Activated effector memory CD4-positive, alpha-beta T cell treated with Interleukin-2 at 50 U/mL for 16 hours (primary cell): Measurements from ENCODE around the gene TNS4.

Experiments
- DNase-seq: peaks from one replicate; pipeline ENCODE4 v3.0.0-alpha.2; 2020

The TNS4 gene

DNA sequence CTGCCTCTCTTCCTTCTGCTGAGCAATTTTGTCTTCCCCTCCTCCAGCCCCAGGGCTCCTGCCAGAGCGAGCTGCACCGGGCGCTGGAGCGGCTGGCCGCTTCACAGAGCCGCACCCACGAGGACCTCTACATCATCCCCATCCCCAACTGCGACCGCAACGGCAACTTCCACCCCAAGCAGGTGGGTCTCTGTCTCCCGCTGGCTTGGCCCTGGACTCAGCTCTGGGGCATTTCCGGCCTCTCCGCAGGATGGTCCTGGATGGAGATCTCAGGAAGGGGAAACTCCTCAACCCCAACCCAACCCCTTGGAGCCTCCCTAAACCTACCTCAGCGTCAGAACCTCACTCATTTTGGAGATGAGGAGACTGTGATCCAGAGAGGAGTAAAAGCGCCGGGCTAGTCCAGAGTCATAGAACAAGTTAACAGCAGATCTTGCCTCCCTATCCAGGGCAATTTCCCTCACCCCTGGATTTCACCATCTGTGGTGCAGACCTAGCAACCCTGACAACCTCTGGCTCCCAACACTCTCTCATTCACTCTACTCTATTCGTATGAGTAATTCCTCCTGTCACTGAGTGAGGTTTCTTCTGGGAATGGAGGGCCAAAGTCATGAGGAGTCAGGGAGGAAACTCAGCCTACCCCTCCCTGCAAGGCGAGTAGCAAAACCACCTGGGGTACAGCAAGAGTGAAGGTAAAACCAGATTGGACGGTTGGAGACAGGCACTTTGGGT, 47.4 kb downstream of the TNS4 start:
- DNase-seq, result no peak

DNA sequence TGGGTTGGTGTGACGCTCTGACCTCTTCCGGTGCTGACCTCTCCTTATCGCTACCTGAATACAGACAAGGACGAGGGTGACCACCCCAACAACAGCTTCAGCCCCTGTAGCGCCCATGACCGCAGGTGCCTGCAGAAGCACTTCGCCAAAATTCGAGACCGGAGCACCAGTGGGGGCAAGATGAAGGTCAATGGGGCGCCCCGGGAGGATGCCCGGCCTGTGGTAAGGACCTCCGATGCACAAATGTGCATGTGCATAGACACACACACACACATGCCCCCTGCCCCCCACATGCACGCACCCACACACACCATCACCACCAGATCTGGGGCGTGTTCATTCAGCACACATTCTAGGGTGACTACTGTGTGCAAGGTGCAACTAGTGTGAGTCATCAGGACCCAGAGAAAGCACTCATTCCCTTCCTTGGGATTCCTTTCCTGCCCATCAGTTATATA, 48.5 kb downstream of the TNS4 start:
- DNase-seq, result no peak

DNA sequence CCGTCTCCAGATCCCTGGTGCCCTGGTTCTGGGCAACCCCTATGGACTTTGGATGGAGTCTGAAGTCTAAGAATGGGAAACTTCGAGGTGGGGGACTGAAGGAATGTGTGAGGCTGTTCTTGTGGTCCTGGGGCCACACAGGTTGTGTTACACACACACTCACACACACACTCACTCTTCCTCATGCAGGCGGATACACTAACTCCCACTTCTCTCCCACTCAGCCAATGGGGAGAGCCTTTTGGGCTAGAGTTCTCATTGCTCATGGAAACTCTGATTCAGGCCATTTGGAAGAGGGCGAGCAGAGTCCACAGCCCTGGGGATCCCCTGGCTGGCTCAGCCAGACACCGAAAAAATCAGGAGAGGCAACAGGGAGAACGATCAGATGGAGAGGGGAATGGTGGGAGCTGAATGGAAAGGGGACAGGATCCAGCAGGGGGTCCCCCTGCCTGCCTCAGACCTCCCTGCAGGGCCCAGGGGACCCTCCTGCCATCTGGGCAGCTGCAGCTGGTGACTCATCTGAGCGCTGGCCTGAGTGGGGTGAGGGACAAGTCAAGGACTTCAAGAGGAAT, 49.1 kb downstream of the TNS4 start:
- no peak for DNase-seq

DNA sequence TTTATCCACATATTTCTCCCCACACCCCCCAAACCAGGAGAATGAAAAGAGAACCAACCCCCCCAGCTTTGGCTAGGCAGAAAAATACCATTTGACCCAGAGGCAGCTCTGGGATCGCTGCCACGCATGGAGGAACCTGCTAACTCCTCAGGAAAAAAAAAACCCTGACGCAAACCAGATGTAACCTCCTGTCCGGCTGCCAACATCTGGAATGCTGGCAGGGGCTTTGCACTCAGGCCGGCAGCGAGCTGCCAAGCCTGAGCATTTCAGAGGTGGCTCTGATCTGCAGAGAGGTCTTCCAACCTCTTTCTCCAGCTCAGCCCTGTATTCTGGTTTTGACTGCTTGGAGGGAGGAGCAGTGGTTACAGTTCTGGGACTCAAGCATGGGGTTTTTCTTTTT, 50.0 kb downstream of the TNS4 start:
- DNase-seq, result no peak

DNA sequence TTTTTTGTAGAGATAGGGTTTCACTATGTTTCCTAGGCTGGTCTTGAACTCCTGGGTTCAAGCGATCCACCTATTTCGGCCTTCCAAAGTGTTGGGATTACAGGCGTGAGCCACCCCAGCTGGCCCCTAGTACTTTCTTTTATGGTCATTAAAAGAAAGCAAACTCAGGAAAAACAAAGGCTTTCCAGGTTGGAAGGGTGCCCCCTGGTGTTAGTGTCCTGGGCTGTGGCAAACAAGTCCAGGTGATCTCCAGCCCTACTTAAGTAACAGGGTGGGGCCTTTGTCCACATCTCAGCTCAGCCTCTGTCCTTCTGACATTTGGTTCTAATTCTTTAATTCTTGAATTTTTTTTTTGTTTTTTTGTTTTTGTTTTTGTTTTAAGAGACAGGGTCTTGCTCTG, 51.2 kb downstream of the TNS4 start:
- DNase-seq, result no peak

DNA sequence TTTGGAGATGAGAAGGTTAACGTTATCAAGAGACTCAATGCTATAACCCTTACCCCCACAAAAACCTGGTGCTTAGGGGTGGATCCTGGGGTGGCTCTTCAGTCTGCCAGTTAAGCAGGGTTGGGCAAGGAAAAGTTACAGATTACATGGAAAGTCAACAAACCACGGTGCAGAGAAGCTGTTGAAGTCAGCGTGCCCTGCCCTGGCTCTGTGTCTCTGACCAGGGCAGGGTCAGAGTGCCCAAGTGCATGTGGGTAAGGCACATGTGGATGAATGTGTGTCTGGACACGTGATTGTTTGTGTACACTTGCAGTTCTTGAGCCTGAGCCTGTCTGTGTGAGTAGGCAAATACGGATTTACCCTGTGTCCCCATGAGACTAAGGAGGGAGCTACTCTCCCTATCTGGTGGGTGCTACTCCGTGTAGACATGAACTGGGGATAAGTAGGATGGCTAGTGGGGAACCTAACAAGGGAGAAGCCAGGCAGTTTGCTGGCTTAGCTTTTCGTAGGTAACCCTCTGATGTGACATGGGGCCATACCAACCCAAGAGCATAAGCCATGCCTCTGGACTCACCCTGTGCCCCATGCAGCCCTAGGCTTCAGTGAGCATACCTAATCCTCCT, 52.7 kb downstream of the TNS4 start:
- no peak for DNase-seq

DNA sequence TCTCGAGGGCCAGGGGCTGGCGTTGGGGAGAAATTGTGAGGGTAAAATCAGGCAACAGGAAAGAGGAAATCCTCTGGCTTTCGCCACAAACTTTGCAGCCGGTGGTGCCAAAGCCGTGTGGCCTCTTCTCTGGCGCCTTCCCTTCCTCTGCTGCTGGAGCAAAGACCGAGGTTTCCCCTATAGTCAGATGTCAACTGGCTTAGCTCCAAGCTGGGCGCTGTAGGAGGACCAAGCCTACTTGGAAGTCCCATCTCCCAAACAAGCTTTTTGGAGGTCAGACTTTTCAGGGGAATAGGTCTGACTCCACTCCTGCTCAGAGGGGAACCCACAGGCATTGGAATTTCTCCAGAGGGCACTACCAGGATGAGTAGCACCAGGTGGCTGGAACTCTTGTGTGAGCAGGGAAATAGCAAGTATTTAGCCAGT, 53.2 kb downstream of the TNS4 start:
- DNase-seq, result no peak

DNA sequence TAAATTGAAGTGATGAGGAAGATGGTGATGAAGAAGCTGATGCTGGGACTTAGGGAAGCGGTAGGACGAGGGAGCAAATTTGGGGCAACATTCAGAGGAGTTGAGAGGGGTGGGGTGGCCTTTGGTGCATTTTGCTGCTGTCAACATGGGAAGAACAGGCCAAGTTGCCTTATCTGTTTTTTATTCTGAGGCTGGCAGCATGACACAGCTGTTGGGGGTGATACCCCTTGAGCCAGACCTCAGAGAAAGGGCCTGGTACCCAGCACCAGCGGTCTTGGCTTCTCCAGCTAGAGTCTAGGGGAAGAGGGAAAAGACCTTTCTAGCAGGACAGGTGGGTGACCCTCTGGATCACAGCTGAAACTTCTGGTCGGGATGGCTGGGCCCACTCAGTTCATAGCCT, 53.6 kb downstream of the TNS4 start:
- DNase-seq, result no peak

DNA sequence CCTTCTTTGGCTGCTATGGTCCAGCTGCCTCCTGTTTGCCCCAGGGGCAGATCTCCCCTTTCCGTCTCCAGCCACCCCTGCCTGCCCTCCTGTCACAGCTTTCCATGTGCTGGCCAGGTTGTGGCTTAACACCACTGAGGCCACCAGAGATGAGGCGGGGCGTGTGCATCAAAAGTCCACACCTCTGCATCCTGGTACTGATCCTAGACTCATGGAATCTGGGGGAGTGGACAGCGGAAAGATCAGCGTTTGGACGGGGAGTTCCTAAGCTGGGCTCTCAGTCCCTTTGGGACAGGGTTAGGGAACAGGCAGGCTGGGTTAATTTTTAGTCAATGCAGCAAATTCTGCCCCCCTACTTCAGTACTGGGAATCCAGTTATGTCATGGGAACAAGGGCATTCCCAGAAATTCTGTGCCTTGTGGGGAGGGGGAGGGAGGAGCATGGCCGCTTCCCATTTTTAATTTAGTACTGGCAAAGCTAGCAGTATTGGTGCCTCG, 54.2 kb downstream of the TNS4 start:
- DNase-seq, result no peak

DNA sequence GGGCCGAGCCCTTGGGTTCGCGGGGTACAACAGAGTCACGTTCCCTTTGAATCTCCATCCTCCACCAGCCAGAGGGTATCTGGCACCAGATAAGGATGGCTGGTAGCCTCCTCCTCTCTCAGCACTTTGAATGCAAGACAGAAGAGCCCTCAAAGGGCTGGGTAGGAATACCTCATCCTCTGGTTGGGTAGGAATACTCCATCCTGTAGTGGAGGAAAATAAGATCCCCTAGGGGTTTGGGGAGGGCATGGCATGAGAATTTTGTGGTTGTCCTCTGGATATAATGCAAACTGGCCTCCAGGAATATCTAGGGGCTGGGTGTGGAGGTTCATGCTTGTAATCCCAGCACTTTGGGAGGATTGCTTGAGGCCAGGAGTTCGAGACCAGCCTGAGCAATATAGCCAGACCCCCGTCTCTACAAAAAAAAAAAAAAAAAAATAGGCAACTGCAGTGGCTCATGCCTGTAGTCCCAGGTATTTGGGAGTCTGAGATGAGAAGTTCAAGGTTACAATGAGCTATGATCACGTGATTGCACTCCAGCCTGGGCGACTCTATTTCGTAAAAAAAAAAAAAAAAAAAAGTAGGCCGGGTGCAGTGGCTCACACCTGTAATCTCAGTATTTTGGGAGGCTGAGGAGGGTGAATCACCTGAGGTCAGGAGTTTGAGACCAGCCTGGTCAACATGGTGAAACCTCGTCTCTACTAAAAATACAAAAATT, 55.5 kb downstream of the TNS4 start:
- no peak for DNase-seq

DNA sequence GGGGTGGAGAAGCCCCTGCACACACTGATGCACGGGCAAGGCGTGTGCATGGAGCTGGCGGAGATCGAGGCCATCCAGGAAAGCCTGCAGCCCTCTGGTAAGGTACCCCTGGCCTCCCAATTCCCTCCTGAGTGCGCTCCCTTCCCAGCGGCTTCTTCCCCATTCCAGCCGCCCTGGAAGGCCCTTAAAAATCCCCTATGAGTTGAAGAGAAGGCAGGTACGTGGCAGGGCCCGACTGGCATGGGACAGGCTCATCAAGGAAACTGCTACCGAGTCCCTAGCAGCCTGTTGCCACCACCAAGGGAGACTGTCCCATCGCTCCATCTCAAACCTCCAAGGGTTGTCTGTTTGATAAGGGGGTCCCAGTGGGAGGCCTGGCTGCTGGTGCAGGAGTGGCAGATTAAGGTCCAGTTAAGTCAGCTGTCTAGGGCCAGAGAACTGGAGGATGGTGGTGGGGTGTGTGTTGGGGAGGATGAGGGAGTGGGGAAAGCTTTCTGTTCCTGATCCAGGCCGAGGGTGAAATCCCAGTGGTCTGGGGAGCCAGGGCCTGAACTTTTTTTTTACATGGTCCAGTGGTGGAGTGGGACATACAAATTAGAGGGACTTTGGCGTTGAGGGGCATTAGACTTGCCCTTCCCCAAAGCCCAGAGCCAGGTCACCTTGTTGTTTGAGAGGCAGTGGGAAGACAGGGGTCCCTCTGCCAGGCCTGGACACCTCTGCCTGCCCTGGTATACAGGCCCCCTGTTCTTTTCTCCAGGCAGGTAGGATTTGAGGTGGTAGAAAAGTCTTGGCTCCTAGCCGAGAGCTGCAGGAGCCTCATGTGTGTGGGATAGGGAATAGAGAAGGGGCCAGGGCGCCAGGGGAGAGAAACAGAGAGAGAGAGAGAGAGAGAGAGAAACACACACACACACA, 57.2 kb downstream of the TNS4 start:
- no peak for DNase-seq

DNA sequence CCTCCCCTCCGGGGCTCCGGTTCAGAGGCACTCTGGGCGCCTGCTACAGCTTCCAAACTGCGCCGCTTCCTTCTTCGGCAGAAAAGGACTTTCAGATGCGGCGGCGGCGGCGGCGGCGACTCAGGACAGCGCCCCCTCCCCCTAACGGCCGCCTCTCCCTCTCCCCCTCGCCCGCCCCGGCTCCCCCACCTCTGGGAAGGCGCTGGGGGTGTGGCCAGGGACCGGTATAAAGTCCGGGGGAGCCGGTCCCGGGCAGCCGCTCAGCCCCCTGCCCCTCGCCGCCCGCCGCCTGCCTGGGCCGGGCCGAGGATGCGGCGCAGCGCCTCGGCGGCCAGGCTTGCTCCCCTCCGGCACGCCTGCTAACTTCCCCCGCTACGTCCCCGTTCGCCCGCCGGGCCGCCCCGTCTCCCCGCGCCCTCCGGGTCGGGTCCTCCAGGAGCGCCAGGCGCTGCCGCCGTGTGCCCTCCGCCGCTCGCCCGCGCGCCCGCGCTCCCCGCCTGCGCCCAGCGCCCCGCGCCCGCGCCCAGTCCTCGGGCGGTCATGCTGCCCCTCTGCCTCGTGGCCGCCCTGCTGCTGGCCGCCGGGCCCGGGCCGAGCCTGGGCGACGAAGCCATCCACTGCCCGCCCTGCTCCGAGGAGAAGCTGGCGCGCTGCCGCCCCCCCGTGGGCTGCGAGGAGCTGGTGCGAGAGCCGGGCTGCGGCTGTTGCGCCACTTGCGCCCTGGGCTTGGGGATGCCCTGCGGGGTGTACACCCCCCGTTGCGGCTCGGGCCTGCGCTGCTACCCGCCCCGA, 58.0 kb downstream of the TNS4 start, which contains the start of gene IGFBP4:
Gene IGFBP4, plus strand, starts transcription at position 255 of the 792 bp plus-strand sequence. Its CDS starts 286 bp downstream, at position 541.
- peak; percentile 60 for DNase-seq

DNA sequence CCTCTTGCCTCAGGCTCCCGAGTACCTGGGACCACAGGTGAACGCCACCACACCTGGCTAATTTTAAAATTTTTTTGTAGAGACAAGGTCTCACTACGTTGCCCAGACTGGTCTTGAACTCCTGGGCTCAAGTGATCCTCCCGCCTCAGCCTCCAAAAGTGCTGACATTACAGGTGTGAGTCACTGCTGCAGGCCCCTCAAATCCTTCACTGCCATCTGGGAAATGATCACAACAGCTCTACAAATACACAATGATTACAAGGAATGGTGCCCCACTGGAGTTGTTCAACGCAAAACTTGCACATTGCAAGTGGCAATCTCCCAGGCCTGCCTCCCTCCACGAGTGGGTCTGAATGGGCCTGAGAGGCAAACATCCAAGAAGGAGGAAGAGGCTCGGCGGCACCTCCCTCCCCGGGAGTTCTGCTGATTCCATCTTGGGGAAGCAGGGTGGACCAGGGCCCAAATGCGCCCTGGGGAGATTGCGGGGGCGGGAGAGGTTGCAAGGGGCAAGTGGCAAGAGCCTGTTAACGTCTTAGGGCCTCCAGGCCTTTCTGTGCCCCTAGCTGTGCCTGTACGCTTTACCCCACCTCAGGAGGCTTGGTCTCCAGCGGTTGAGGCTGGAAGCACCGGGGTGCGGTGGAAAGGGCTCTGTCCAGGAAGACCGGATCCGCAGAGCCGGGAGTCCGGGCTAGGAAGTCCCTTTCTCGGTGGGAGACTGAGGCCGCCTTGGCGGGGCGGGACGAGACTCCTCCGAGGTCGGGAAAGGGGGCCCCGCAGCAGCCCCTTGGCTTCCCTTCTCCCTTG, 58.8 kb downstream of the TNS4 start:
- DNase-seq, result no peak

DNA sequence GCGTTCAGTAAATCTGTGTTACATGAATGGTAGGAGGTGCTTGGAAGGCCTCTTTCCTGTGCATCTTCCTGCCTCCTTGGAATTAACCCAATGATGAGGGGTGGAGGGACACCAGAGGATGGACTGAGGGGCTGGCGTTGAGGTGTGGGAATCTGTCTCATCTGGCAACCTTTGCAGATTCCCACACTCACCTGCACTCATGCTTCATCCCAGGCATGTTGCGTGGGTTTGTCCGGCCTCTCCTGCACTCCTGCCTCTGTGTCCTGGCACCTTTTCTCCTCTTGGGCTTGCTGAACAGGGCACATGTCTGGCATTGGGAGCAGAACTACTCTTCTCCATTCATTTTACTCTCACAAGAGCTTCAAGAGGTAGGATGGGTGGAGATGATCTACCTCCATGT, 61.3 kb downstream of the TNS4 start:
- DNase-seq, result no peak

DNA sequence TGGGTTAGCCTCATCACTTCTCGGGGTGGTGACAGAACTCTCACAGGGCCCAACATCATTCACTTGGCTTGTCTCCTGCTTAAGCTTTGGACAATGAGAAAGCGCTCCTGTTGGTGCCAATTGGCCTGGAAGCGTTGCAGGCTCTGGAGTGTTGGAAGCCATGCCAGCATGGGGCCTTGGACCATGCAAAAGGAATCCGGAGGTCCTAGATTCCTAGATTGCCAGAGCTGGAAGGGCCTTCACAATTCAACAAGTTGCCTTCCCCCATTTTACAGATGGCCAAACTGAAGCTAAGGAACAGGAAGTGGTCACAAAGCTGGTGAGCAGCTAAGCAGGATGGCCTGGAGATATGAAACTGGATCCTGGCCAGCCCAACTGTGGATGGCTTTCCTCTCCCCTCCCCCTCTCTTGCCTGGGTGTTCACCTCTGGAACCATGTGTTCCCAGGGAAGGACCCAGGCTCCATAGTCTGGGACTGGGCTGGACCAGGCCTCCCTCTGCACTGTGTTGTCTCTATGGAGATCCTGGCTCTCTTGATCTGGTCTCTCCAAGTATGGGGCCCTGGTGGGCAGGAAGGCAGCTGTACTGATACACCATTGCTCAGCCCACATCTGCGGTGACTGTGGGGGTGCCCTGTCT, 64.2 kb downstream of the TNS4 start:
- no peak for DNase-seq

DNA sequence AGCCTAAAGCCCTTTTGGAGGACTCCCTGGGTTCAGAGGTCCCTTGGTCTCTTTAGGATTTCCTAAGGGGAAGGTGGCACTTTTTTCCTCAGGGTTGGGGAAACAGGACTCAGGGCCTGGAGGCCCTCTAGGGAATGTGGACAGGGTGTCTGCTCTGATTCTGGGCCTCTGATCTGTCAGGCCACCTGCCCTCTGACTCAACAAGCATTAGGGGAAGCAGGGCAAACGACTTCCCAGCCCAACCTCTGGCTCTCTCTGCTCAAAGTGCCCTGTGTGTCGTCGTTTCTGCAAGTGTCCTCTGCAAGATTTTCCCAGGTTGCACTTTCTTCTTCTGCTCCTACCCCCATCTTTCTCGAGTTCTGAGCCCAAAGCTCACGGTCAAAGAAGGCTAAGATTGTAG, 64.8 kb downstream of the TNS4 start:
- DNase-seq, result no peak

DNA sequence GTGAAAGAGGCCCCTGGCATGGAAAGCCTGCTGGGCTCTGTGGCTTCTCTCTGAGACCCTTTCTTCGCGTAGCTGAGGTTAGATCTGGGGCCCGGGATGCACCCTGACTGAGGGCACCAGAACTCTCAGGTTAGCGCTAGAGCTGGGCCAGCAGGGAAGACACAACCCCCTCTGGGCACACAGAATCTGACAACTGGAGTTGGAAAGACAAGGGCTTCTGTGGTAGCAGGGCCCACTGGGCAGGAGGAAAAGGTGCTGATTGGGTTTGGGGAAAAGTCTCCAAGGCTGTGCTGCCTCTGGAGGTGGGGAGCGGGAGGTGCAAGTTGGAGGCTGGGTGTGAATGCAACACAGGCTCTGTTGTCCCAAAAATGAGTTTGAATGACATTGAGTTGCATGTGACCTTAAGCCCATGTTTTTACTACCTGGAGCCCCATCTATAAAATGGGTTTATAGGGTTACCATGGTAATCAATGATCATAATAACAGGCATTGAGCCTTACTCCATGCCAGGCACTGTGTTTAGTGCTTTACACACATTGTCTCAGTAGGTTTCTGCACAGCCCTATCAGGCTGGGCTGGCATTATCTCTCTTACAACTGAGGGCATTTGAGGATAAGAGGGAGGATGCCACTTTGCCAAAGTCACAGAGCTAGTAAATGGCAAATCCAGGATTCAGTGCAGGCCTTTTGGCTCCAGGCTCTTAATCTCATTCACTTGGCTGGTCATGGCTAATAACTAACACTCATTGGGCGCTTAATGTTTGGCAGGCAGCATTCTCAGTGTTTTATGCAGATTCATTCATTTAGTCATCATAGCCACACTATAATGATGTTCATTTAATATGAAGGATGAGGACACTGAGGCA, 67.6 kb downstream of the TNS4 start:
- DNase-seq, result no peak

DNA sequence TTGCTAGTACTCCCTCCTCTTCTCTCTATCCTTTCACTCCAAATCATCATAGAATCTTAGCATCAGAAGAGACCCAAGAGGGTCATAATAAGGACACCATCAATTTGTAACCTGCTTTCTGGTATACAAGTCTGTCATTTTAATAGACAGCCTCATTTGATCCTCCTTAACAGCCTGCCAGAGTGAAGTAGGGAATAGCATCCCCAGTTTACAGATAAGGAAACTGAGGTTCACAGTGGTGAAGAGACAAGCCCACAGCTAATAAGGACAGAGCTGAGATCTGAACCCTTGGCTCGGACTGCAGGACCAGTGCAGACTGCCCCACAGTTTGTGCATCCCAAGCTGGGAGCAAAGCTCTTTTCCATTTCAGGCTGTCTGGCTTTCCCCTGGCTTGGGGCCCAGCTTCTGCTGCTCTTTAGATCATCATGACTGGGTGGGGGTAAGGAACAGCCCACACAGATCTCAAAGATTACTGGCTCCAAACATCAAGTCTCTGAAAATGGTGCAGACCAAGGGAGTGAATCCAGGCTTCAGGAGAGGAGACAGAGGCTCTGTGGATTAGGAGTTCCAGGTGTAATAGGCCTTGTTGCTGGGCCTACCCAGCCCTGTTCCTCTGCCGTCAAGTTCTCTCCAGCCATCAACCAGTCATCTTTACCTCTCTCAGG, 68.4 kb downstream of the TNS4 start:
- no peak for DNase-seq

DNA sequence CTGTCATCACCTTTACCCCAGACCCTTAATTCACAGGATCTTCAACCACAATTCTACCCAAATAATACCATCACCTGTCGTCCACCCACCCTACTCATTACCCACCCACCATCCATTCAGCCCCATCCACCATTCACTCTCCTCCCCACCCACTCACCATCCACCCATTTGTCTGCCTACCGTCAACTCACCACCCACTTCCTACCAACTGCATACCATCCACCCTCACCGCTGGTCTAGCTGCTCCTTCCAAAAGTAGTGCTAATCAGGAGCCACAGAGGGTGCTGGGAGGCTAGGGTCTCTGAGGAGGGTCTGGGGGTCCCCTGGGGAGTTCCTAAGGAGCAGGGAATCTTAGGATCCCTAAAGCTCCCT, 70.2 kb downstream of the TNS4 start:
- no peak for DNase-seq
